RKO (cell line): ENCODE measurements around the gene PITX1.

Source experiments
- DNase-seq: peaks from one replicate; pipeline ENCODE4 v3.0.0-alpha.2; 2016; ENCODE audit warnings: low spot score

PITX1 gene

GRCh38 chr5:135028791-135029476 lies 5.1 kb downstream of the PITX1 start:
- DNase-seq: no peak

DNA sequence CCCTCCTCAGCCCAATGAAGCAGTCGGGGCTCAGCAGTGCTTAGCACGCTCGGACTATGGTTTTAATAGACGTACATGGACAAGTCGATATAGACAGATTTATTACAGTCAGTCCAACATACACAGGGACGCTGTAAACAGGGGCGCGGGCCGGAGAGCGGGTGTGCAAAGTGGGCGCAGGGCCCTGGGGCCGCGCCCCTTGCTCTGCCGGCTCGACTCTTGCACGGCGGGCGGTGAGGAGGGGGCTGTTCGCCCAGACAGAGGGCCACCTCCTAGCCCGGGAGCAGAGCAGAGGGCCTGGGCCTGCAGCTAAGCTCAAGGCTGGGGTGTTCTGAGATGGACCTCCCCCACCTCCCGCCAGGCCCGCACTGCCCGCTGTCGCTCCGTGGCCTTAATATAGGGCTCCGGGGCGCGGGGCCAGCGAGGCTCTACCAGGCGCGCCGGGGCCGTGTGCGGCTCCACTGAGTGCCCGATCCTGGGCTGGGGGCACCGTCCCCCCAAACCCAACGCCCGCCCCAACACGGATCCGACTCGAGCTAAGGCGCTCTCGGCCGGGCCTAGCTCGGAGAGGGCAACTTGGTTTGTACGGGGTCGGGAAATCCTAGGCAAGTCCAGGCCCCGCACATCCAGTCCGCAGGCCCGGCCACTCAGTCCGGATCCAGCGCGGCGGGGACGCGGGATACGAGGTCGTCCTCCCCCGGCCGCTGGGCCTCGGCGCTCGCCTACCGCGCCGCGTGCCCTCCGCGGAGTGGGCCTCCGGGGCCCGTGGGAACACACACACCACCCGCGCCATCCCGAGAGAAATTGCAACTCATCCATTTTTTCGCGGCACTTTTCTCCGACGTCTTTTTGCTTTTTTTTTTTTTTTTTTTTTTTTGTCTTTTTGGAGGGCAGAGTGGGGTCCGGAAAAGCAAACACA lies 6.1 kb downstream of the PITX1 start:
- no peak for DNase-seq

DNA sequence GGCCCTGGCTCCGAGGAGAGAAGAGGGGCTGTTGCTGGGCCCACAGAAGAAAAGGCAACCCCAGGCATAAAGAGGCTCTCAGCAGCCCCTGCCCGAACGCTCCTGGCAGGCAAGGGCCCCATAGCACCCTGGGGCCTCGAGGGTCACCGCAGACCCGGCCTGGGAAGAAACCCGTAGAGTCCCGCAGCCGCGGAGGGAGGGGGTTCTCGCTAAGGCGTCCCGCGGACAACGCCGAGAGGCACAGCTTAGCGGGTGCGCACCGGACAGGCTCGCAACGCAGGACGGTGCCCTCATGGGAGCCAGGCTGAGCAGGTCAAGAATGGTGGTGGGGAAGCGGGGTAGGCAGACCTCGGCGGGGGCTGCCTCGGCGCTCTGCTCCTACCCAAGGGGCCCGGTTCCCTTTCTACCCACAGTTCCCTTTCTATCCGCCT lies 6.7 kb downstream of the PITX1 start:
- no peak for DNase-seq

- DNase-seq: no peak
Measured at GRCh38 chr5:135026645-135027265, 7.3 kb downstream of the PITX1 start.

- no peak for DNase-seq
Measured at GRCh38 chr5:135025730-135026644, 8.0 kb downstream of the PITX1 start.

DNA sequence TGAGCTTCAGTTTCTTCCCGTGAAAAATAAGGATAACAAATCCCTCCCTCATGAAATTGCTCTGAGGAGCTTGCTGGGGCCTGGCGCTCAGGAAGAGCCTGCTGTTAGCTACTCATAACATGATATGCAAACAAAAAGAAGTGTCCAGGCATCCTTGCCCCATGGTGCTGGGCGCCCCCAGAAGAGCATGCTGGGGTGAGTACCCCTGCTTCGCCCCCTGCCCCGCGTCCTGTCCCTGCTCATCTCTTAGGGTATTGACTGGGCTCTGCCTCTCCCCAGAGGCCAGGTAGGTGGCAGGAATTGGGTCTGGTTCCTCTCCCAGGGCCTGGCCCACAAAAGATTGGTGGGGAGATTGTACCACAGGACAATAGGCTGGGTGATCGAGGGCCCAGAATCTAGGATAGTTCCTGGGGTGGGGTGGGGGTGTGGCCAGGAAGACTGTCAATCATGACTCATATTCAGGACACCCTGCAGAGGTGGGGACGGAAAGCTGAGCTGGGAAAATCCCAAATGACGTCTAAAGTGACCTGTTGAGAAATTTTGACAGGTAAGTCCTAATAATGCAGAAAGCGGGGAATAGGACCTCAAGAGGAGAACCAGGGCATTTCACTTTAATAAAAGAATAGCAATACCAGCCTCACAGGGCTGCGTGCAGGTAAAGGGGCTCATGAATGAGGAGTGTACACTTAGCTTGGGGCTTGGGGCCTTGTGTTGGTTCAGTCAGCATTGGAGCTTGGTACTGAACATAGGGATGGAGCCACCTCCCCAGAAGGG lies 8.9 kb downstream of the PITX1 start:
- DNase-seq: no peak

- no peak for DNase-seq
Measured at GRCh38 chr5:135020111-135020895, 13.7 kb downstream of the PITX1 start.

DNA sequence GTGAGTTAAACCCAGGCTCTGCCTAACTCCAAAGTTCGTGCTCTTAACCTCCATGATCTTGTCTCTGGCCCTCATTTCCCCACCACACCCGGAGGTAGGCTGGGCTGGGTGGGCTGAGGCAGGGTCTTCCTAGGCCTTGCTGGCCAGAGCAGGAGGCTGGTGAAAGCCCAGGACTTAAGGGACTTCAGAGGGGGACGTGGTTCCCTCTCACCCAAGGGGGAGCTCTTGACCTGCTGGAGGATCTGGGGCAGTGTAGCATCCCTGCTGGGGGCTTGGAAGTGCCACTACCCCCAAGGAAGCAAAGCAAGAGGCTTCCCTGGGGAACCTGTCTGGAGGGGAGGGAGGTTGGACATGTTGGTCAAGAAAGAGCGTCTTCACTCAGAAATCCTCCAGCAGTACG lies 14.7 kb downstream of the PITX1 start:
- DNase-seq: no peak

DNA sequence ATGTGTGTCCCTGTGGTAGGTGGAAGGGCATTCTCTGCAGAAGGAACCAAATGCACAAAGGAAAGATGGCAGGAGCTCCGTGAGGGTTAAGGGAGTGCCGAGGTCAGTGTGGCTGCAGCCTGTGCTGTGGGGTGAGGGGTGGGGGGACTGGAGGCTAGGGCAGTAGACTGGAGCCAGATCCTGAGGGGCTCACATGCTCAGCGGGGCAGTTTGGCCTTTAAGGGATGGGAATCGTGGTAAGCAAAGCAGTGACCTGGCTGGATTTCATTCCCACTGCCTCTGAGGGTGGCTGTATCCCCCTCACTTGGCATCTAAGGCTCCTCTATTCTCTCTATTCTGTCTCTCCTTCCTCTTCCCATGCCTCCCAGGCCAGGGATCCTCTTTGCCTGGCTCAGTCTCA lies 15.6 kb downstream of the PITX1 start:
- no peak for DNase-seq

DNA sequence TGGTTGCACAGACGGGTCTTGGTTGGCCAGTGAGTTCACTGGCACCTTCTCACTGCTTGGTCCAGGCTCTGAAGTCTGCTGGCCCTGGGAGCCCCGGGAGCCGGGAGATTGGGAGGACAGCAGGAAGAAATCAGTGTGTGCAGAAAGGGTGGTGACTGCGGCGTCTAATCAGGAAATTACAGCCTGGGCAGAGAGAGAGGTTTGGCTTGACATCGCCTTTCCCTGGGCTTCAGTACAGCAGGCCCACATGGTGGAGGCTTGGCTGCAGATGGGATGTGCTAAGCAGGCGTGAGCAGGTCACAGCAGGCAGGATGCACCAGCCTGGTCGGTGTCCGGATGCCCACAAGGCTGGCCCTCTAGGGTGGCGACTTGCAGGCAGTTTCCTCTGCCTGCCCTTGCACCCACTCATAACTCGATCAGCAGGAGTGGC lies 17.2 kb downstream of the PITX1 start:
- DNase-seq: no peak

DNA sequence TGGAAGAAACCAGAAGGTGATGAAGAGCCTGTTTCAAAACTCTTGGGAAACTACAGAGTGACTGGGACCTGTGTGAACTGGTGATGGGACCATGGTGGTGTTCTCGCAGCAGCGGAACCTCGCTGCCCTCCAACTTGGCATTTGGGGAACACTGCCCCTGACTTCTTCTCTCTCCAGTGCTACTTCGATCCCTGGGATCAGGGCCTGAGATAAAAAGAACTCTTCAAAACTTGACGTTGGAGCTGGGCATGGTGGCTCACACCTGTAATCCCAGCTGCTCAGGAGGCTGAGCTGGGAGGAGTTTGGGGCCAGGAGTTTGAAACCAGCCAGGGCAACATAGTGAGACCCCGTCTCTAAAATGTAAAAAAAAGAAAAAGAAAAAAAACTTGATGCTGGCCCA lies 18.1 kb downstream of the PITX1 start:
- no peak for DNase-seq

DNA sequence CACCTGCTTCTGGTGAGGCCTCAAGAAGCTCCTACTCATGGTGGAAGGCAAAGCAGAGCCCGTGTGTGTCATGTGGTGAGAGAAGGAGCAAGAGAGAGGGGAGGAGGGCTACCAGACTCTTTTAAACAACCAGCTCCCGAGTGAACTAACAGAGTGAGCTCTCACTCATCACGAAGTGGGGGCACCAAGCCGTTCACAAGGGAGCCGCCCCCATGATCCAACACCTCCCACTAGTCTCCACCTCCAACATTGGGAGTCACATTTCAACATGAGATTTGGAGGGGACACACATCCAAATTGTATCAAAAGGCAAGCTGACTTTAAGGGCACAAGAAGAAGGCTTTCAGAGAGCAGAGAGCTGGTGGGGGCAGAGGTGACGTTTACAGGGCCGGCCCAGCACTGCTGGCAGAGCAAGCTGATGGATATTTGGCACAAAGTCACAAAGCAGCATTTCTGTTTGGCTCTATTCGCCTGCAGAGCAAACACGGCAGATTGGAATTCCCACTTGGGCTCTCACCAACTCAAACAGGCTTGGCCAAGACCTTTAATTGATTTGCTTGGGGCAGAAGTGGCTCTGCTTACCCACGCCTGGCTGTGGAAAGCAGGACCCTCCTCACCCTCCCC lies 20.0 kb downstream of the PITX1 start:
- DNase-seq: no peak

DNA sequence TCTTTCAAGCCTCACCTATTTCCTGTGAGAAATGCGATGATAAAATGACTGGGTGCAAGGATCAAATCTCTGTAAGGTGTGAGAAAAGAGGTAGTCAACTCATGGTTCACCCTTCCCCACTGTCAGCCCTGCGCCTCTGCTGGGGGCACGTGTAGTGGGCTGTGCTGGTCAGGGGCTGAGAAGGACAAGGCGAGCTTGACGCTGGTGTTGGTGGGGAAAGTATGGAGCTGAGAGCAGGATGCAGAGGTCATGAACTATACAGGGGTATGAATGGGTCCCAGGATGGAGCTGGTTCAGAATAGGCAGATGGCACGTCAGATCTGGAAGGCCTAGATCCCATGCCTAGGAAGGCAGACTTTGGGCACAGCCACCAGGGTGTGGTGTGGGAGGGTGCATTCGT lies 20.6 kb downstream of the PITX1 start:
- no peak for DNase-seq

- no peak for DNase-seq
Measured at GRCh38 chr5:135012951-135013391, 21.1 kb downstream of the PITX1 start.

DNA sequence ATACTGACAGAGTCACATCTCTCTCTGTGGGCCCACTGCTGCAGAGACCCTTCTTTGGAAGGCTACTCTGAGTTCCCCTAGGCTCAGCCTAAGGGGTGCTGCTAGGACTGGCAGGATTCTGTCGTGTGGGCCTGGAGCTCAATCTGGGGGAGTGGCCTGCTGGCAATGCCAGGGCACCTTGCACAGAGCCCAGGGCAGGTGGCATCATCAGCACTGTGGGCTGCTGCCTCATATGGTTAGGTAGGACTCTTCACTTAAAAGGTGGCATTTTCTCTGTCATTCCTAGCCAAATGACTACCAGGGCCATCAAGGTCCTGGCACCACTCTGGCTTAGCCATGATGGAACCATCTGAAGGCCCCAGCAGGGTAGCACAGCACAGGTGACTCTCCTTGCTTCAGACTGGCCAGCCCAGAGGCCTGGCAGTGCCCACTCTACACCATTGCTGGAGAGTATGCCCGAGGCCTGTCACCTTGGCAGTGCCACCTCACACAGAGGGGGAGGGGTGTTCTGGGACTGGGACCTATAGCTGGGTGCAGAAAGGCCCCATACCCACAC lies 21.9 kb downstream of the PITX1 start:
- DNase-seq: no peak

GRCh38 chr5:135011355-135012032 lies 22.5 kb downstream of the PITX1 start:
- DNase-seq: no peak

DNA sequence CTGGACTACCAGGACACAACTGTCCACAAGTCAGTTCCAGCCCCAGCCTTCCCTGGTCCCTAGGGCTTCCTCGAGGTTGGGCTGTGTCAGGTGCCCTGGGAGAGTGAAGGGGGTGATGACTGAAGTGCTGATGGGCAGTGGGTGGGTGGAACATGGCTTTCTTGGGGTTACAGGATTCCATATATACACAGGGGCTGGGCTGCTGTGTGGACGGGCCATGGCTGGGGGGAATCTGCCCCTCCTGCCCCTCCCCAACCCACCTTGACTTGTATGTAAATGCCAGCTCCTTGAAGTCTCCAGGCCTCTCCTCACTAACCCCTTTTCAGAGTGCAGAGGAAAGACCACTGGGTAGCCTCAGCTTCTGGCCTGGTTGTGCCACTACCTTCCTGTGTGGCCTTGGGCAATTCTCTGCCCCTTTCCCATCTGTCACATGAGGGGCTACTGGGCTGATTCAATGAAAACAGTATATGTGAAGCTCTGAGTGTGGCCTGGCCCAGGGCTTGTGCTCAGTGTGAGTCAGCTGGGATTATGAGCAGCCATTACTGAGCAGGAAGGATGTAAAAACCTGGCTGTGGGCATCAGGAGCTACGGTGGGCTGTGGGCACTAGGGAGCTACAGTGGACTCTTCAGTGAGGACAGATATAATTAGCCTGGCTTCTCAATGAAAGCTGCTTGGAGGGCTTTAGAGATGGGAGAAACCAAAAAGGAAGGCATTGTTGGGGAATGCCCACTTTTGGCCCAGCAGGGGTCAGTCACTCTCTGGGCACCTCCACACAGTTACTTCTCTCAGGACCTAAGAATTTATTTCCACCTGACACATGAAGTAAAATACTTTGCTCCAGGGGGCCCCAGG lies 23.3 kb downstream of the PITX1 start:
- no peak for DNase-seq
